Memory B cell (primary cell): ENCODE data around the gene TBC1D2B.

Source experiments
- ATAC-seq: fragments of 150-1000 bp; cut with Tn5 transposase; 2 replicates; pipeline ENCODE4 v1.10.0; 2021; ENCODE audit warnings: low read depth, mild to moderate bottlenecking, moderate library complexity
- DNase-seq, 2 donors: peaks; one replicate each; pipeline ENCODE4 v3.0.0; 2022; ENCODE audit warnings: low spot score in 2 of 2
- H3K27ac Mint-ChIP-seq: one replicate; pipeline ENCODE4 v1.8.0; 2022; ENCODE audit warnings: mild to moderate bottlenecking, moderate library complexity, mixed read lengths
- H3K27me3 Mint-ChIP-seq: one replicate; pipeline ENCODE4 v1.8.0; 2022; ENCODE audit warnings: mixed read lengths
- H3K36me3 Mint-ChIP-seq: one replicate; pipeline ENCODE4 v1.8.0; 2022; ENCODE audit warnings: mild to moderate bottlenecking, mixed read lengths
- H3K4me1 Mint-ChIP-seq: one replicate; pipeline ENCODE4 v1.8.0; 2022; ENCODE audit warnings: mixed read lengths
- H3K4me3 Mint-ChIP-seq: one replicate; pipeline ENCODE4 v1.8.0; 2022; ENCODE audit warnings: mild to moderate bottlenecking, moderate library complexity, mixed read lengths
- H3K9me3 Mint-ChIP-seq: one replicate; pipeline ENCODE4 v1.8.0; 2022; ENCODE audit warnings: mixed read lengths

TBC1D2B gene

DNA sequence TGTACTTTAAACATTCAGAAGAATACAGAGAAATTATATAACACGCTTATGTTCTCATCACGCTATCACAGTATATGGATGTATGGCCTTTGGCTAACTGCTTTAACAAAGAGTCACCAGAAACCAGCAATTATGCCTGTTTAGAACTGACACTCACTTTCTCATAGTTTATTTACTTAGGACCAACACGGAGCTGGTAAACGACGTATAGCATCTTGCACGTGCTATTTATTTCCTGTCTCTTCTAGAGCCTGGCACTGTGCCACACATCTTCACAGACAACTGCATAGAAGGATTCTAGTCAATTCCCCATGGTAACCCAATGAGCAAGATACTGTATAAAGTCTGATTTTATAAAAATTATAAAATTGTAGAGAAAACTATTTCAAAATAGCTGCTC, 43.6 kb downstream of the TBC1D2B start:
- H3K27me3 Mint-ChIP-seq = no peaks in the 10 kb centered on the region
- peak overlapping the region; percentile 51 for H3K27ac Mint-ChIP-seq
- DNase-seq (no peak), ATAC-seq (peak; percentile 52)
- H3K36me3 Mint-ChIP-seq = peaks cover 10% of the 10 kb centered on the region
- H3K9me3 Mint-ChIP-seq = no peaks in the 10 kb centered on the region
- H3K4me1 Mint-ChIP-seq = peaks cover 25% of the 10 kb centered on the region
- no peak overlapping the region for H3K4me3 Mint-ChIP-seq

DNA sequence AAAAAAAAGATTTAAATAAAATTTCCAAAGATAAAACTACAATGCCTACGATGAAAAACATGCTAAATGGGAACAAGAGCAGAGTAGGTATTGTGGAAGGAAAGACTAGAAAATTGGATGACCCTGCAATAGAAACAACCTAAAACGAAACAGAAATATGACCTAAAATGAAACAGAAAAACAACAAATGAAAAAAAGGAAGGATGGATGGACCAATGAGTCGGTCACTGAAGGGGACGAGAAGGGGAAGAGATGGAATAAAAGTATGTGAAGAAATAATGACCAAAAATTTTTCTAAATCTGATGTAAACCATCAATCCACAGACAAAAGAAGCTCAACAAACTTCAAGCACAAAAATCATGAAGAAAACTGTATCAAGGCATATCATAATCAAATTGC, 44.8 kb downstream of the TBC1D2B start:
- Mint-ChIP-seq H3K27ac (peak overlapping the region; percentile 8), H3K36me3 (peaks cover 13% of the 10 kb centered on the region), H3K27me3 (no peaks in the 10 kb centered on the region), H3K4me1 (peaks cover 25% of the 10 kb centered on the region), H3K4me3 (no peak overlapping the region), H3K9me3 (no peaks in the 10 kb centered on the region)
- DNase-seq (no peak), ATAC-seq (no peak)

DNA sequence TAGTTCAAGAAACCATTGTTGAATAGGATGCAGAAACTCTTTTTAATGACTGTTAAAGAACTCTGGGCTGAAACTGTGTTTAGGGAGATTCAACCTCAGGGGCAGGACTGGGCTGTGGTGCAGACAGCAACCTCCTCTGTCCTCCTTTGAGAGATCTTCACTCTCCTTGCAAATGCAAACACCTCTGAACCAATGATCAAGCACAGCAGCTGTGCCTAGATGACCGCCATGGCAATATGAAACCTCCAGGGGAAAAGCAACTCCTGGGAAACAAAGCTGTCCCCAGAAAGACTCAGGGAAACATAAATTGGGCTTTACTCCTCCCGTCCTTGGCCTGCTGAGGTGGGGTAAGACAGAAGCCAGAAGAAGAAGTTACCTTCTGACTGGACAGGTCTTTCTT, 52.6 kb downstream of the TBC1D2B start:
- H3K27ac Mint-ChIP-seq = no peak overlapping the region
- peaks cover 20% of the 10 kb centered on the region for H3K36me3 Mint-ChIP-seq
- H3K27me3 Mint-ChIP-seq = no peaks in the 10 kb centered on the region
- ATAC-seq (no peak), DNase-seq (no peak)
- H3K4me1 Mint-ChIP-seq = no peaks in the 10 kb centered on the region
- no peaks in the 10 kb centered on the region for H3K9me3 Mint-ChIP-seq
- no peak overlapping the region for H3K4me3 Mint-ChIP-seq

DNA sequence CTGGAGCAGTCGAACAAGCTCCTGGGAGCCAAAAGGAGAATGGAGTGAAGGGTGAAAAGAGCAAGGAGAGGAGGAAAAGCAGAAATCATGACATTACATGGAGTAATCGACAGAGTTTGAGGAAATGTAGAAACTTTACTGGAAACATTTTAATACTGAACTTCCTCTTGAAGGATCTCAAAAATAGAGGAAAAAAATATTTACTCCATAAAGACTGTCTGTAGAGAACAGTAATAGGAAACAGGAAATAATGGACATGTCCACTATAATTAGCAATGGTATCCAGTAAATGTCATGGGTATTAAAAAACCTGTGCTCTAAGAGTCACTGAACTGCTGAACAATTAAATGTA, 53.0 kb downstream of the TBC1D2B start:
- Mint-ChIP-seq H3K4me3 (no peak overlapping the region), H3K4me1 (no peaks in the 10 kb centered on the region), H3K27ac (no peak overlapping the region), H3K36me3 (peaks cover 19% of the 10 kb centered on the region), H3K9me3 (no peaks in the 10 kb centered on the region), H3K27me3 (no peaks in the 10 kb centered on the region)
- no peak for DNase-seq
- no peak for ATAC-seq

DNA sequence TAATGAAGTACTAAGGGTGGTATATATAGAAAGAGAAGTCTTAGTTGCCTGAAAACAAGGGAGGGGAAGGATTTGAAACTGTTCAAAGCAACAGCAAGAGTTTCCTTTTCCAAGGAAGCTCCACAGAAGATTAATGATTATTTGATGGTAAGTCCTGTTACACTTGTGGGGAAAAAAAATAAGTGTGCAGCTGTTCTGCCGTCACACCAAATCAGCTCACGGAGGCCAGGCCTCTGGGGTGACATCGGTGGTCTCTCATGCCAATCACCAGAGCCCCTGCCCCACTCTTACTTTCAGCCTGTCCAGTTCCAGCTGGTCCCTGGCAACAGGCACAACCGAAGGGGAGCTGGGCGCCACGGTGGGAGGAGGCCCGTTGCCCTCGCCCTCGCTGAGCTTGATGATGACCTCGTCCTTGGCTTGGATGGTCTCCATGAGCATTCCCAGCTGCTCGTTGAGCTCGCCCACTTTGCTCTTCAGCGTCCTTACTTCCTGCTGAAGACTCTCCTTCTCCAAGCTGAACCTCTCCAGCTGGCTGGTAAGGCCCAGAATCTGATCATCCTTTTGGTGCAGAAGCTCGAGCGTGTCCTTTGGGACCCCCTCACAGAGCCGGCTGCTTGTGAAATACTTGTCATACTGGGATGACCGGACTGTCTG, 53.5 kb downstream of the TBC1D2B start:
- ATAC-seq (no peak), DNase-seq (no peak)
- Mint-ChIP-seq H3K27me3 (no peaks in the 10 kb centered on the region), H3K4me1 (peaks cover 3% of the 10 kb centered on the region), H3K27ac (no peak overlapping the region), H3K9me3 (no peaks in the 10 kb centered on the region), H3K4me3 (no peak overlapping the region), H3K36me3 (peaks cover 18% of the 10 kb centered on the region)

DNA sequence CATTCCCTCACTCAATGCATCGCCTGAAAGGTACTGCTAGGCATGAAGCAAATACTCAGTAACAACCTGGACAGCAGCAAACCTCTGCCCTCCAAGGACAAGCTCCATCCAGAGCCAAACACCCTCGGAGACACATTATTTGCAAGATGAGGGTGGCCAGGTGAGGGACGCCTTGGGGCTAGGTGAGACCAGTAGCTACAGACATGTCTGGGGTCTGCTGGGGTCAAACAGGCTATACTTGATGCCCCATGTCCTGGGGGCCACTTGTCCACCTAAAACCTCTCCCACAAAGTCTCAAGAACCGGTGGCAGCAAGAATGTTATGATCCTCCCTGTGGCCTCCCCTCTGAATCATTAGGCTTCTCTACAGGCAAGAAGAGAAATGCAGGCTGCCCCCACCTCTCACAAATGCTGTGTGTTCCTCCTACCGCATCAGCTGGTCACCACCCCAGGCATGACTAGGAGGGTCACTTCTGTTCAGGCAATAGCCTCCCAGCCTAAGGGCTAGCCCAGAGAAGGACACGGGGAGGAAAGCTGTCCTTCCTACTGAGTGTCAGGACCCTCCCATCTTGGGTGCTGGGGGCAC, 54.3 kb downstream of the TBC1D2B start:
- Mint-ChIP-seq H3K27me3 (no peaks in the 10 kb centered on the region), H3K36me3 (peaks cover 15% of the 10 kb centered on the region), H3K27ac (no peak overlapping the region), H3K4me3 (no peak overlapping the region), H3K9me3 (no peaks in the 10 kb centered on the region), H3K4me1 (peaks cover 7% of the 10 kb centered on the region)
- no peak for ATAC-seq
- no peak for DNase-seq

DNA sequence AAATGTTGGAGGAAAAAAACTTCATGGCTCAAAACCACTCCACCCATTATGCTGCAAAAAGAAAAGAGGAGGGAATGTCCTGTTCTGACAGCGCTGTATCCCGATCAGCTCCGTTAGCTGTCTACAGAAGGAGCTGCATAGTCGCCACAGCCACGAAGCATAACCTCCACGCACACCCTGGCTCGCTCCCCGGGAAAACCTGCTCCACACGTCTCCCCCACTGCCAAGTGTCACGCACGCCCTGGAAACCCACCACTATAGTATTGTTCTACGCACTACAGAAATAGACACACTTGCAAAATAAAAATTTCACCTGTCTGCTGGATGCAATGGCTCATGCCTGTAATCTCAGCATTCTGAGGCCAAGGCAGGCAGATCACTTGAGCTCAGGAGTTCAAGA, 55.8 kb downstream of the TBC1D2B start:
- Mint-ChIP-seq H3K4me1 (peaks cover 7% of the 10 kb centered on the region), H3K4me3 (no peak overlapping the region), H3K27me3 (no peaks in the 10 kb centered on the region), H3K36me3 (peaks cover 16% of the 10 kb centered on the region), H3K9me3 (no peaks in the 10 kb centered on the region), H3K27ac (no peak overlapping the region)
- no peak for DNase-seq
- ATAC-seq = no peak

DNA sequence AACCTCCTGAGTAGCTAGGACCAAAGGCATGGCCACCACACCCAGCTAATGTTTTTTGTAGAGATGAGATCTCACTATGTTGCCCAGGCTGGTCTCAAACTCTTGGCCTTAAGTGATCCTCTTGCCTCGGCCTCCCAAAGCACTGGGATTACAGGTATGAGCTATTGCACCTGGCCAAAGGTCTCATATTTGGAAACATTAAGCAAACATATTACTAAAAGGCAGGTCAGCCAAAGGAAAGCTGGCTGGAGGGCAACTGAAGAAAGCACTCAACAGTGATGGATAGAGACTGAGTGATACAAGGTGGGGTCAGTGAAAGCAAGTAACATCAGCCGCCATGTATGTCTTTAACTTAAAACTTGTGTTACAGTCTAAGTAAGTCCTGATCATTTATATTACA, 57.5 kb downstream of the TBC1D2B start:
- H3K36me3 Mint-ChIP-seq = peaks cover 24% of the 10 kb centered on the region

DNA sequence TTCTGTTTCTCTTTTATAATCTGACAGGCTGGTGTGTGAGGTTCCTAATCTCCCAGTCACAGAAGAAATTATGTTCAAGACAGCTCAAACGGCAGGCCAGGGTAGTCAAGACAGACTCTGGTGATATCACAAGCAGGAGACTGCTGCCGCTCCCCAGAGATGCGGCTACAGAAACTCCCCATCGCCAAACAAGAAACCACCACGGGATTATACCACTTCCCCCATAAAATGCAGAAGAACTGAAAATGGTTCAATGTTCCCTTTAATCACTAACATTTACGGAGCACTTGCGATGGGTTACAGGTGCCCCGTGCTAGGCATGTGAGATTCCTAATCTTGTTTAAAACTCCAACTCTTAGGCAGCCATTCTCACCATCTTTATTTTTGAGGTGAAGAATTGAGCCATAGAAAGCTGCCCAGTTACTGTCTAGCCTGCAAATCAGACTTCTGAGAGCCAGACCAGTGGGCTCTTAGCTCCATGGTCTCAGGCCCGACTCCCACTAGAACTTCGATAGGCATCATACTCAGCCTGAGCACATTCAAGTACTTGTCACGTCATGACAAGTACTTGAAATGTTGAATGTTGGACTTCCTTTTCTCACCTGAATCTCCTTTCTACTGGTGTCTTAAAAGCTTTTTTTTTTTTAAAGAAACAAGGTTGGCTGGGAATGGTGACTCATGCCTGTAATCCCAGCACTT, 58.4 kb downstream of the TBC1D2B start:
- Mint-ChIP-seq H3K27ac (peak overlapping the region; percentile 38), H3K4me1 (peaks cover 7% of the 10 kb centered on the region), H3K9me3 (no peaks in the 10 kb centered on the region), H3K36me3 (peaks cover 22% of the 10 kb centered on the region), H3K27me3 (no peaks in the 10 kb centered on the region), H3K4me3 (no peak overlapping the region)
- DNase-seq (peak; percentile 26 to 53), ATAC-seq (peak; percentile 98)

More for the DNA sequence above, 57.5 kb downstream of the TBC1D2B start:
- no peaks in the 10 kb centered on the region for H3K27me3 Mint-ChIP-seq
- no peaks in the 10 kb centered on the region for H3K9me3 Mint-ChIP-seq
- ATAC-seq = no peak
- DNase-seq = no peak
- no peak overlapping the region for H3K4me3 Mint-ChIP-seq
- no peak overlapping the region for H3K27ac Mint-ChIP-seq
- peaks cover 7% of the 10 kb centered on the region for H3K4me1 Mint-ChIP-seq

DNA sequence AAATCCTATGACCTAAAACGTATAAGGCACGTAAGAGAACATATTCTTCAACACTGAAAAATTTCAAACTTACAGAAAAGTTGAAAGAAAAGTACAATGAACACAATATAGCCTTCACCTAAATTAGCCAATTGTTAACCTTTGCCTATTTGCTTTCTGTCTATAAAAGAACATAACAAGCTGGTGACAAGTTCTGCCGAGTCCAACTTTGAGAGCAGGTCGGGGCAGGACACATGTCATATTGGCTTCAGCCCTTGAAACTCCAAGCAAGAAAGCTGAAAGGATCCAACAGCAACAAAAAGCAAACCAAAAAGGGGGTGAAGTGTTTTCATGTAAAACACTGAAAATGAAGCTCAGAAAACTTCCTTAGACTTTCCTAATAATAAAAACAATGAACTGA, 59.1 kb downstream of the TBC1D2B start:
- H3K36me3 Mint-ChIP-seq = peaks cover 21% of the 10 kb centered on the region
- H3K4me3 Mint-ChIP-seq = no peak overlapping the region
- H3K27me3 Mint-ChIP-seq = no peaks in the 10 kb centered on the region
- peak overlapping the region; percentile 38 for H3K27ac Mint-ChIP-seq
- peaks cover 7% of the 10 kb centered on the region for H3K4me1 Mint-ChIP-seq
- H3K9me3 Mint-ChIP-seq = no peaks in the 10 kb centered on the region
- DNase-seq (no peak), ATAC-seq (no peak)

DNA sequence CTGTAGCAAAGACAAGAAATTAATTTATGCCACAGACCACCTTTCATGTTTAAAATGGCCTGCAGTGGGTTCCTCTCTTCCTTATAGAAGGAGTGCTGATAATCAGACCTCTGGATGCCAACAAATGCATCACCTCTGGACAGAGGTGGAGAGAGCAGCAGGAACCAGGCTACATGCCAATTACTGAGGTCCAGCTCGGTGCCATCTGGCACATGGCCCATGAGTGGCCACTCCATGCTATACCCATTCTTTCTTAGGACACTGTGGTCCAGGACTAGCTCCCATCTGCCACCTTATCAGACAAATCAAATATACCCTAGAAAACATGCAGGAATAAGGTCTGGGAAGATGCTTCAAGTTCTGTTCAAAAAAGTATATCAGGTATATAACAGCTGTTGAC, 60.7 kb downstream of the TBC1D2B start:
- no peak overlapping the region for H3K4me3 Mint-ChIP-seq
- DNase-seq (no peak), ATAC-seq (no peak)
- H3K4me1 Mint-ChIP-seq = peaks cover 7% of the 10 kb centered on the region
- H3K36me3 Mint-ChIP-seq = peaks cover 30% of the 10 kb centered on the region
- no peak overlapping the region for H3K27ac Mint-ChIP-seq
- H3K9me3 Mint-ChIP-seq = no peaks in the 10 kb centered on the region
- no peaks in the 10 kb centered on the region for H3K27me3 Mint-ChIP-seq

DNA sequence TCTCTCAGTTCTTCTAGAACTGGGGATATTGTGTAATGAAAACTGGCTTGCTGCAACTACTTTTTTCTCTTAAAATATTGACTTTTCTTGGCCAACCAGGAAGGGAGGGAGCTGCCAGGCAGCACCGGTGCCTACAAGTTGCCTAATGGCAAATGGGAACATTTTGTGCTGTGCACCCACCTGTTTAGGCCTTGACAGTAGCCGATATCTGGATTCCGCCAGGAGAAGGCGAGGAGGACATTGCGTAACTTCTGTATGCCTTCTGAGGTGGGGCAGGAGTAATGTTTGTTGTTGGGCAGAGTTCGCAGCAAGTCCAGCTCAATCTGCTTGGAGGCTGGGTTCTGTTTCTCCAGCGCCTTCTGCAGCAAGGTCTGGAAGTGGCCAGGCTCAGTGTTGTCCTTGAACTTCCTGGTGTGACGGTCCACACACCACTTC, 64.9 kb downstream of the TBC1D2B start:
- no peak for DNase-seq
- ATAC-seq = no peak
- Mint-ChIP-seq H3K4me3 (no peak overlapping the region), H3K9me3 (no peaks in the 10 kb centered on the region), H3K36me3 (peaks cover 36% of the 10 kb centered on the region), H3K27ac (no peak overlapping the region), H3K27me3 (no peaks in the 10 kb centered on the region), H3K4me1 (no peaks in the 10 kb centered on the region)

DNA sequence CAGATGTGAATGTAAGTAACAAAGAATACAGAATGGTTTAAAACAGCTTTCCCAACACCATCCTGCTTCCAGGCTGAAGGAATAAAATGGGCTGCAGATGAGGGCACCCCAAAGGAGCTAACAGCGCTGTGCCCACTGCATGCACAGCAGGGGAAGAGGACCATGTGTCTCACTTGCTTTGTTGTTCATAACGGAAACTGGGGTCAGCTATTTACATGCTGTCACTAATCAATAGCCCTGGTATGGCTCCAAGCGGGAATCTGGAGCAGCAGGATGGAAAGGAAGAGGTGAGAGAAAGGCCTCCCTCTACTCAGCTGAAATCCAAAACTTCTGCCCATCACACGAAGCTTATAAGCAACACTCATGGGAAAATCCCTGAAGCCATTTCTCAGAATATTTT, 67.4 kb downstream of the TBC1D2B start:
- no peaks in the 10 kb centered on the region for H3K9me3 Mint-ChIP-seq
- no peak overlapping the region for H3K4me3 Mint-ChIP-seq
- DNase-seq (no peak), ATAC-seq (no peak)
- peaks cover 36% of the 10 kb centered on the region for H3K36me3 Mint-ChIP-seq
- no peaks in the 10 kb centered on the region for H3K27me3 Mint-ChIP-seq
- H3K27ac Mint-ChIP-seq = no peak overlapping the region
- no peaks in the 10 kb centered on the region for H3K4me1 Mint-ChIP-seq

DNA sequence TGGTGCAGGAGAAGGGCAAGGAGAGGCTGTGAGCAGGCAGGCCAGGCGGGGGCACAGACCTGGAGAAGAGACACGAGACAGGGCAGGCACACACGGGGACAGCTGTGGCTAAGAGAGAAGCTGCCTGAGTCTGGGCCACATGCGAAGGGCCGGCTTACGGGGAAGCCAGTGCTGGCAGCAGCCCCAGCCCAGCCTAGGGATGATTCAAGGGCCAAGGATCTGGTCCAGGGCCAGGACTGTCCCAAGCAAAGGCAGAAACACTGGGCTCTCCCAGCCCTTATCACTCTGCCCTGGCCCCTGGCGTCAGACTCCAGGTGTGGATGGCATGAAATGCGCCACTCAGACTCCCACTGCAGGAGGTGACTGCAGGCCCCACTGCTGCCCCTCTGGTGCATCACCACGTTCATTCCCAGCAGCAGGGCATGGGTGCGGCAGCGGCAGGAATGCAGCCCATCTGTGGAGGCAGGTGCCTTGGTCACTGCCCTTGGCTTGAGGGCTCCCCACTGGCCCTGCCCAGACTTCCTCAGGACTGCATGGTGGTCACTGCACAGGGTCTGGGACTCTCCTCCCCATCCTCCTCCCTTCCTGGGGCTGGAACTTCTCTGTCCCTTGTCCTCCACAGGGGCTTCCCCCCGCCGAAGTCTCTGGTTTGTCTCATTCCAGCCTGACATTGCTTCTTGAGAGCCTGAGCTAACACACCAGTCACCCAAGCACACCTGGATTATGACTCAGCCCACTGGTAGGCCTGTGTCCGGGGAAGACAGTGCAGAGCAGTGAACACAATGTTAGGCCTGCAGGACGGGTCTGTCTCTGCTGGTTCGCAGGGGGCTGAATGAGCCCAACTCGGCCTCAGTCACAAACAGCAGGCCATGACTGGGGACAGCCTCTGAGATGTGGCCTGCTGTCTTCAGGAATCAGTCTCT, 69.3 kb downstream of the TBC1D2B start:
- H3K4me3 Mint-ChIP-seq = no peak overlapping the region
- H3K36me3 Mint-ChIP-seq = peaks cover 30% of the 10 kb centered on the region
- H3K4me1 Mint-ChIP-seq = no peaks in the 10 kb centered on the region
- H3K27me3 Mint-ChIP-seq = no peaks in the 10 kb centered on the region
- H3K27ac Mint-ChIP-seq = no peak overlapping the region
- H3K9me3 Mint-ChIP-seq = no peaks in the 10 kb centered on the region
- ATAC-seq = no peak
- no peak for DNase-seq
